CD1c-positive myeloid dendritic cell (primary cell): ENCODE data around the gene VSIR.

ENCODE experiments used
- DNase-seq: peaks from one replicate; pipeline ENCODE4 v3.0.0-alpha.2; 2016; ENCODE audit errors: extremely low spot score

Gene VSIR

GRCh38 chr10:71773221-71773971 lies at the start of gene VSIR:
Gene VSIR (minus strand): TSS chr10:71773520. CDS start chr10:71773439, 81 bp downstream.
- peak; percentile 98 for DNase-seq

- DNase-seq: no peak
Observed at GRCh38 chr10:71821909-71822763, 48.8 kb upstream of the VSIR start.

DNA sequence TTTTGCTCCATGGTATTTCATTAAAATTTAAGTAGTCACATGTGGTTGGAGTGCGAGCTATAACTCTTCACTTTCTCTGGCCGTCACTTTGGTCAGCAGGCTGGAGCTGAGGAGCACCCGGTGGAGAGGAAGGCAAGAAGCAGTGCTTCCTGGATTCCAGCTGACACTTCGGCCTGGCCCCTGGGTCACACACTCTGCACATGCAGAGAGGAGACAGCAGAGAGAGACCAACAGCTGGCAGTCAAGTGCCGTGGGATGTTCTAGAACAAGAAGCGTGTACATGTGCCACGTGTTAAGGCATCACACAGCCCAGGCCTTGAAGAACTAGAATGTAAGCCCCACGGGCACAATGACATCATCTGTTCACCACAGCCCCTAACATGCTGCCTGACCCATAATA lies 47.6 kb upstream of the VSIR start:
- DNase-seq: no peak

GRCh38 chr10:71819985-71820384 lies 46.7 kb upstream of the VSIR start:
- no peak for DNase-seq

- DNase-seq: no peak
Observed at GRCh38 chr10:71819441-71819861, 46.1 kb upstream of the VSIR start.

GRCh38 chr10:71818674-71819260 lies 45.4 kb upstream of the VSIR start:
- no peak for DNase-seq

DNA sequence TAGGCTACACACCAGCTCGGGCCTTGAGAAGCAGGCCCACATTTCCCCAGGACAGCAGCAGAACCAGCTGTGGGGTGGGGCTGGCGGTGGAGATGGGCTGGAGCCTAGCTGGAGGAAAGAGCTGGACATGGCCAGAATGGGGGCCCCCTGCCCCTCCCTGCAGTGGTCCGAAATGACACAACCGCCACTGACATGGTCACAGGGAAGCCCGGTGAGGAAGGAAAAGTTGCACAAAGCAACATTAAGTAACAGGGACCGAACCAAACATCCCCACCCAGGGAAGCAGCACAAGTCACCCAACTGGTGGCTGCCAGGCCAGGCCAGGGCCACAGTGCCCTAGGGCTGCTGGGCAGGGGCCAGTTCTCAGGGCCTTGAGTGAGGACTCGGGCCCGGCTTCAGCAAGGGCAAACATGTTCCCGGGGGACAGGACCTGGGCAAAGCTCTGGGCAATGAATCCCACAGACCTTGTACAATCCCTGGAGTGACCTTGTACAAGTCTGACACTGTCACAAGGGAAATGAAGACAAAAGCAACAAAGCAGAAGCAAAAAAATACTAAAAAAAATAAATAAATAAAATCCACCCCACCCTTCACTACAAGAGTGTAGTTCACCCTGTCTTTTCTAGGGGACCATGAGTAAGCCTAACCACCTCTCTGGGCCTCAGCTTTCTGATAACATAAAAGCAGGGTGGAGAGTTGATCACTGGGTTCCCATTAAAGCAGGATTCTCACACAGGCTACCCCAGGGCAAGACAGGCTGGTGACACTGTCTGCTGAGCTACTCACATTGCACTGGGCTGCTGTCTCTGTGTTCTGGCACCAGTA lies 44.7 kb upstream of the VSIR start:
- peak; percentile 44 for DNase-seq

DNA sequence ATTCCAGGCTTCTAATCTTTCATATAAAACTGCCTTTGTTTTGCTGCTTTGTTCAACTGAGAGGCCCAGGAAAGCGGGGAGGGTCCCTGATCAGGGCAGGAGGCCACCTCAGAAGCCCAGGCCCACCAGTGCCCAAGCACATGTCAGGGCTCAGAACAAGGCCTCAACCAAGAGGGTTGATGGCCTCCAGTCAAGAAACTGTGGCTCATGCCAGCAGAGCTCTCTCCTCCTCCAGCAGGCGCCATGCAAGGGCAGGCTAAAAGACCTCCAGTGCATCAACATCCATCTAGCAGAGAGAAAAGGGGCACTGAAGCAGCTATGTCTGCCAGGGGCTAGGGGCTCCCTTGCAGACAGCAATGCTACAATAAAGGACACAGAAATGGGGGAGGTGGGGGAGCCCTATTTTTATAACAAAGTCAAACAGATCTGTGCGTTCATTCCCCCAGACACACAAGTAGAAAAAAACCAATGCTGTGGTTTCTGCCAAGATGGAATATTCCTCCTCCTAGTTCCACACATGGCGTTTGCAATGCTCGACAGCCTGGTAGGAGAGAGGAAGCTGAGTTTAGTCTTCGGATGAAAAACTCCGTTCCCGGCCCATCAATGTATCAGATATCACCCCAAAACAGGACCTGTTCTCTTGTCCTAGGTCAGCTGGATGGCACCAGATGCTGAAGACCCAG lies 43.8 kb upstream of the VSIR start:
- DNase-seq: no peak

DNA sequence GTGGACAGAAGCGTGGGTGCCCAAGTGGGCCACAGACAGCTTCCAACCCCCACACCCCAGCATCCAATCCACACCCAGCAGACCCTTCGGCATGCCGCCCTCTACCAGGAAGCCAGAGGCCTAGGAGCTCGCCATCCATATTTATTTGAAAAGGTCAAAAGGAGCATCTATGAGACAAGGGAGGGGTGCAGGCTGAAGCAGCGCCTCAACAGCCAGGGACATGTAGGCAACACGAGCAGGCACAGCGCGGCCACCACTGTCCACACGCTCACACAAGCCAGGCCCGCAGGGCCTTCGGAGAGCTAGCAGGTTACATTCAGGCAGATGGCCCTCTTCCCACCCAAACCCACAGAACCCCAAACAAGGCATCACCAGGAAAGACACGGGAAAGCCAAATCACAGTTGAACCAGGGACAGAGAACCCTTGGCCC lies 43.1 kb upstream of the VSIR start:
- no peak for DNase-seq

- DNase-seq: no peak
Observed at GRCh38 chr10:71815515-71816130, 42.3 kb upstream of the VSIR start.

DNA sequence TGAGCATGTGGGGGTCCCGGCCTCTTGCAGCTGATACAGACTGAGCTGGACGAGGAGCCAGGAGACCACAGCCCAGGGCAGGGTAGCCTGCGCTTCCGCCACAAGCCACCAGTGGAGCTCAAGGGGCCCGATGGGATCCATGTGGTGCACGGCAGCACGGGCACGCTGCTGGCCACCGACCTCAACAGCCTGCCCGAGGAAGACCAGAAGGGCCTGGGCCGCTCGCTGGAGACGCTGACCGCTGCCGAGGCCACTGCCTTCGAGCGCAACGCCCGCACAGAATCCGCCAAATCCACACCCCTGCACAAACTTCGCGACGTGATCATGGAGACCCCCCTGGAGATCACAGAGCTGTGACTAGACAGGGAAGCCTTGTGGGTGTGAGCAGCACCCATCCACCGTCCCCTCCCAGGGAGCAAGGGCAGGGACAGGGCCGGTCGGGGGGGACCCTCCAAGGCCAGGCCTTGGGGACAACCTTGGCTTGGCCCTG lies 41.6 kb upstream of the VSIR start:
- no peak for DNase-seq

GRCh38 chr10:71812913-71813590 lies 39.7 kb upstream of the VSIR start:
- no peak for DNase-seq

DNA sequence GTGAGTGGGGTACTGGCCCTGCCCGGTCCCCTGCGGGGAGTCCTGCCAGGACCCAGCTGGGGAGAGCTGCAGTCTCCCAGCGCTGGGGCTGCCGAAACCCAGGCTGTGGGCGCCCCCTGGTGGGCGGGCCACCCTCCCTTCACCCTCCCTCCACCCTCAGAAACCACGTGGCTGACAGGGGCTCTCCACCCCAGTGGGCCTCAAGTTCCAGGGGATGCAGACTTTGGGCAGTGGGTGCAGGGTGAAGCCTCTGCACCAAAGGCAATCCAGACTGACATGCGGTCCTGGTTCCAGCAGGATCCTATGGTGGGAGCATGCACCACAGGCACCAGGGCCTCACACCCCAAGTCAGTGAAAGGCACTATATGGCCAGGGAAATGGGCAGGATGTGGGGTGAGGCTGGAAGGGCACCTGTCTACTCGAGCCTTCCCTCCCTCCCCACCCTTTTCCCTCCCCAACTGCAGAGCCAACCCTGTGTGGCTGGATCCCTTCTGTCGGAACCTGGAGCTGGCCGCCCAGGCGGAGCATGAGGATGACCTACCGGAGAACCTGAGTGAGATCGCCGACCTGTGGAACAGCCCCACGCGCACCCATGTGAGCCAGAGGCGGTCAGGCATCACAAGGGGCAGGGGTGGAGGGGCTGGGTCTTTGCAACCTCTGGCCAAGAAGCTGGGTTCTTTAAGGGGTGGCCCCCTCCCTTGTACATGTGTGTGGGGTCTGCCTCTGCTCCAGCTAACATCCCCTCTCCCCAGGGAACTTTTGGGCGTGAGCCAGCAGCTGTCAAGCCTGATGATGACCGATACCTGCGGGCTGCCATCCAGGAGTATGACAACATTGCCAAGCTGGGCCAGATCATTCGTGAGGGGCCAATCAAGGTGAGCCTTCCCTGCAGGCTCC lies 38.9 kb upstream of the VSIR start:
- DNase-seq: peak; percentile 65

DNA sequence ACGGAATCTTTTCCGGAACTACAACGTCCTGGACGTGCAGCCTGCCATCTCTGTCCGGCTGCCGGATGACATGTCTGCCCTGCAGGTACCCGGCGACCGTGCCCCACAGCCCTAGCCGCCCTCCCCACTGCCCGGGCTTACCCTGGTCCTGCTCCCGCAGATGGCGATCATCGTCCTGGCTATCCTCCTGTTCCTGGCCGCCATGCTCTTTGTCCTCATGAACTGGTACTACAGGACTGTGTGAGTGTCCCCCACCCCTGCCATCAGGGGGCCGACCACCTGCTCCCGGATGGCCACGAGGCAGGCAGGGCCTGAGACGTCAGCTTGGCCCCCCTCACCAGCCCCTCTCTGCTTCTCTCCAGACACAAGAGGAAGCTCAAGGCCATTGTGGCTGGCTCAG lies 38.0 kb upstream of the VSIR start:
- DNase-seq: no peak

DNA sequence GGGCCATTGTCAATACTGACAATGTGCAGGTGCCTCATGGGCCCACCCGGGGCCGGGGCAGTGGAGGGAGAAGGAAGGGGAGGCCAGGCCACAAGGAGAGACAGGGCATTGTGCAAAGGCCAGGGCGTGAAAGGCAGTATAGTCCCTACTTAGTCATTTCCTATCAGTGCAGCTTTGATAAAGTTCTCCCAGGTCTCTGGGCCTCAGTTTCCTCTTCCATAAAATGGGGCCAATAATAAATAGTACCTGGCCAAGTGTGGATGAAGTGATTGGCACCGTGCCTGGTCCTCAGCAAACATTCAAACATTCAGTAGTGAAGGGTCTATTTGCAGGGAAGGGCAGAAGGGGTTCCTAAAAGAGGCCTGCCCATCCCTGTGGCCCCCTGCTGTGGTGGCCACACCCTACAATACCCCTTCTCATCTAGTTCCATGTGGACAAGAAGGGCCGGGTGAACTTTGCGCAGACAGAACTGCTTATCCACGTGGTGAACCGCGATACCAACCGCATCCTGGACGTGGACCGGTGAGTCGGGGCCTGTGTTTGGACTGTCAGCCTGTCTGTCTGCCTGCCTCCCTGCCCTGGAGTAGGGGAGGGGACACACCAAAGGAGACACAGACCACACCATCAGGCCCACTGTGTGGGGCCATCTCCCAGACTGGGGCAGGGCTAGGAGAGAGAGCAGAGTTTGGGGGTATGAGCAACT lies 36.9 kb upstream of the VSIR start:
- DNase-seq: no peak

DNA sequence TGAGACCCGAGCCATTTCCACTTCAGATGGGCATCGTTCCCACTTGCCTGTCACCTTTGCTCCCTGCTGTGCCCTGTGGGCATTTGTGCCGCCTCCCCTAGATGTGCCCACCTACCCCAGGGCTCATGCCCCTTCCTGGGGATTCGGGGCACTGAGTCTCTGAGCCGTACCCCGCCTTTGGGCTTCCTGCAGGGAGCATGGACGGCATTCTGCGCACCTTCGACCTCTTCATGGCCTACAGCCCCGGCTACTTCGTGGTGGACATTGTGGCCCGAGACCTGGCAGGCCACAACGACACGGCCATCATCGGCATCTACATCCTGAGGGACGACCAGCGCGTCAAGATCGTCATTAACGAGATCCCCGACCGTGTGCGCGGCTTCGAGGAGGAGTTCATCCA lies 36.3 kb upstream of the VSIR start:
- DNase-seq: no peak

DNA sequence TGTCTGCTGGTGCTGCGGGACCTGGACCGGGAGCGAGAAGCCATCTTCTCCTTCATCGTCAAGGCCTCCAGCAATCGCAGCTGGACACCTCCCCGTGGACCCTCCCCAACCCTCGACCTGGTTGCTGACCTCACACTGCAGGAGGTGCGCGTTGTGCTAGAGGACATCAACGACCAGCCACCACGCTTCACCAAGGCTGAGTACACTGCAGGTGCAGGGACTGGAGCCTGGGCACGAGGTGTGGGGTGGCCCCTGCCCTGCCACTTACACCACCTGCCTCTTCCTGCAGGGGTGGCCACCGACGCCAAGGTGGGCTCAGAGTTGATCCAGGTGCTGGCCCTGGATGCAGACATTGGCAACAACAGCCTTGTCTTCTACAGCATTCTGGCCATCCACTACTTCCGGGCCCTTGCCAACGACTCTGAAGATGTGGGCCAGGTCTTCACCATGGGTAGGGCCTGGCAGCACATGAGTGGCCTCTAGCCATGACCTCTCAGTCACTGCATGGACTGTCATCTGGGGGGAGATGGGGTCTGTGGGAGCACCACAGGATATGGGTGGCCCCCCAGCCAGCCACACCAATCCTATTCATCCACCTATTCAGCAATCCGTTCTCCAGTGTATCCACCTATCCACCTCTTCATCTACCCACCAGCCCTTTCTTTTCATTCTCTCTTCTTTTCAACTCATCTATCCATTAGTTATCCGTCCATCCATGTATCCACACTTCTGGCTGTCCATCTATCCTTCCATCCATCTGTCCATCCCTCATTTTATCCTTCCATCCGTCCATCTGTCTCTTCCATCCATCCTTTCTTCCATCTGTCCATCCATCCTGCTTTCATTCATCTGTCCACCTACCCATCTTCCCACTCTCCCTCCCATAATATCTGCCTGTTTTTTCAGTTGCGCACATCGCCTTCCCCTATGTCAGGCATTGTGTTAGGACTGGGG lies 34.5 kb upstream of the VSIR start:
- no peak for DNase-seq
